Right cardiac atrium (tissue), 5 donors: ENCODE results near the gene RBM19. TPM values are rescaled to one million over a fixed set of nuclear protein-coding genes. Genes with fewer than 3 reads are reported as not detected.

ENCODE experiments used
- ATAC-seq, 2 donors: fragments of 200-7000 bp; cut with Tn5 transposase; one replicate each; pipeline versions ENCODE4 v1.8.0 to v1.9.1; 2020; ENCODE audit warnings: moderate library complexity in 2 of 2, mild to moderate bottlenecking in 1 of 2
- DNase-seq, 3 donors: peaks; one replicate each; pipeline ENCODE4 v3.0.0-alpha.2; 2020
- H3K27ac ChIP-seq: one replicate; pipeline ENCODE4 v1.5.1; 2013; ENCODE audit warnings: mild to moderate bottlenecking, low read length, control low read depth, moderate library complexity
- H3K27me3 ChIP-seq: one replicate; pipeline ENCODE4 v1.6.1; 2013; ENCODE audit not compliant: control insufficient read depth, insufficient read depth
- H3K4me1 ChIP-seq: one replicate; pipeline ENCODE4 v1.6.1; 2013; ENCODE audit warnings: low read length; ENCODE audit not compliant: control insufficient read depth, insufficient read depth
- H3K4me3 ChIP-seq: one replicate; pipeline ENCODE4 v1.5.1; 2013; ENCODE audit warnings: low read length, control low read depth
- H3K9me3 ChIP-seq: one replicate; pipeline ENCODE4 v1.6.1; 2013; ENCODE audit warnings: low read length; ENCODE audit not compliant: control insufficient read depth
- WGBS: extraction: QIAGEN DNeasy Blood & Tissue Kit; methylation state at CpG from one replicate; pipeline ENCODE4 v1.1.7; 2013; 5-methylcytosine and 5-hydroxymethylcytosine counted together
- intact Hi-C, 4 donors: fragments of 100-400 bp; cut with DNase I; formaldehyde crosslinking; loops; one replicate each; pipeline versions ENCODE4 v1.11.0 to v1.14.0; 2022 to 2023
- polyA plus RNA-seq: library from polyadenylated mRNA; stranded (reverse); fragments of 200-250 nt; gene quantifications from one replicate; pipeline ENCODE4 v1.2.3, GENCODE V29; 2013
- total RNA-seq, 4 donors: library from RNA; stranded (reverse); fragmentation: NEBNext Ultra II Directional; extraction: Animal tissue kit (Norgen Biotek cat#: 25700); gene quantifications; one replicate each; pipeline ENCODE4 v1.2.1, GENCODE V29; 2021
- donor health status: healthy with polysubstance abuse.
- donor health status: DM: no; HTN: yes; CAD: no.
- donor health status: DM: no; HTN: no; CAD: no.
- donor health status: DM: no; HTN: yes; CAD: no; lungs with severe emphysema.
- donor health status: DM: yes; HTN: yes; CAD: no.

Gene RBM19
- total and polyA plus RNA-seq, 5 donors = 12.7 to 21.7 (median 17.1) TPM

- Histone ChIP-seq H3K27me3 (no peaks in the 10 kb centered on the region), H3K4me1 (no peaks in the 10 kb centered on the region)
Observed at GRCh38 chr12:113988064-113988451, 21.9 kb upstream of the RBM19 start.

GRCh38 chr12:113987261-113988063 lies 21.3 kb upstream of the RBM19 start:
- WGBS = 63% methylated on average over 6 of the region's 6 CpGs
- Histone ChIP-seq H3K4me1 (no peaks in the 10 kb centered on the region), H3K27ac (no peak overlapping the region), H3K4me3 (no peak overlapping the region), H3K27me3 (no peaks in the 10 kb centered on the region), H3K9me3 (no peaks in the 10 kb centered on the region)
- ATAC-seq = no peak
- DNase-seq = no peak
- intact Hi-C loops = loop anchor here in 3 of 4 donors (10.0 kb wide), 3 partner anchors 517 to 647 kb away; no protein-coding TSS in a partner anchor

More at GRCh38 chr12:113988064-113988451, 21.9 kb upstream of the RBM19 start:
- intact Hi-C loops = loop anchor here in 3 of 4 donors (10.0 kb wide), 3 partner anchors 517 to 647 kb away; no protein-coding TSS in a partner anchor
- H3K9me3 ChIP-seq = no peaks in the 10 kb centered on the region
- no peak overlapping the region for H3K27ac ChIP-seq
- ATAC-seq (no peak), DNase-seq (no peak)
- no peak overlapping the region for H3K4me3 ChIP-seq
- 90% methylated on average over 4 of the region's 4 CpGs for WGBS

- Histone ChIP-seq H3K4me1 (no peaks in the 10 kb centered on the region), H3K27ac (no peak overlapping the region), H3K4me3 (no peak overlapping the region), H3K27me3 (no peaks in the 10 kb centered on the region), H3K9me3 (no peaks in the 10 kb centered on the region)
- no peak for DNase-seq
- no peak for ATAC-seq
- intact Hi-C loops = loop anchor here (5.0 to 10.0 kb wide), 5 partner anchors 520 to 653 kb away; no protein-coding TSS in a partner anchor
- WGBS = 86% methylated on average over 4 of the region's 4 CpGs
Observed at GRCh38 chr12:113984464-113984863, 18.3 kb upstream of the RBM19 start.

GRCh38 chr12:113983777-113984448 lies 17.8 kb upstream of the RBM19 start:
- no peaks in the 10 kb centered on the region for H3K9me3 ChIP-seq
- ATAC-seq (no peak), DNase-seq (no peak)
- no peaks in the 10 kb centered on the region for H3K4me1 ChIP-seq
- no peaks in the 10 kb centered on the region for H3K27me3 ChIP-seq
- H3K27ac ChIP-seq = no peak overlapping the region
- intact Hi-C loops = loop anchor here (5.0 to 10.0 kb wide), 5 partner anchors 521 to 653 kb away; no protein-coding TSS in a partner anchor
- no peak overlapping the region for H3K4me3 ChIP-seq
- 62% methylated on average over 4 of the region's 4 CpGs for WGBS

- WGBS = 21% methylated on average over 2 of the region's 2 CpGs
- H3K27me3 ChIP-seq = no peaks in the 10 kb centered on the region
Observed at GRCh38 chr12:113983265-113983664, 17.1 kb upstream of the RBM19 start.

GRCh38 chr12:113981876-113982275 lies 15.8 kb upstream of the RBM19 start:
- Histone ChIP-seq H3K27me3 (no peaks in the 10 kb centered on the region), H3K9me3 (no peaks in the 10 kb centered on the region), H3K27ac (no peak overlapping the region), H3K4me3 (no peak overlapping the region), H3K4me1 (no peaks in the 10 kb centered on the region)
- ATAC-seq = peak in 1 of 2 donors; percentile 29
- intact Hi-C loops = loop anchor here (5.0 to 10.0 kb wide), 5 partner anchors 523 to 655 kb away; no protein-coding TSS in a partner anchor
- 98% methylated on average over 3 of the region's 3 CpGs for WGBS
- DNase-seq = no peak

More at GRCh38 chr12:113983265-113983664, 17.1 kb upstream of the RBM19 start:
- Histone ChIP-seq H3K27ac (no peak overlapping the region), H3K4me1 (no peaks in the 10 kb centered on the region), H3K9me3 (no peaks in the 10 kb centered on the region), H3K4me3 (no peak overlapping the region)
- ATAC-seq (no peak), DNase-seq (no peak)
- intact Hi-C loops = loop anchor here (5.0 to 10.0 kb wide), 5 partner anchors 522 to 654 kb away; no protein-coding TSS in a partner anchor

GRCh38 chr12:113980537-113981337 lies 14.6 kb upstream of the RBM19 start:
- 20% methylated on average over 12 of the region's 12 CpGs for WGBS
- DNase-seq (peak in 1 of 3 donors; percentile 20), ATAC-seq (peak in 1 of 2 donors; percentile 60)
- H3K27me3 ChIP-seq = no peaks in the 10 kb centered on the region
- H3K27ac ChIP-seq = no peak overlapping the region
- H3K9me3 ChIP-seq = no peaks in the 10 kb centered on the region
- intact Hi-C loops = loop anchor here (5.0 to 10.0 kb wide), 5 partner anchors 524 to 657 kb away; no protein-coding TSS in a partner anchor
- H3K4me3 ChIP-seq = no peak overlapping the region
- no peaks in the 10 kb centered on the region for H3K4me1 ChIP-seq

GRCh38 chr12:113980054-113980453 lies 13.9 kb upstream of the RBM19 start:
- Histone ChIP-seq H3K4me1 (no peaks in the 10 kb centered on the region), H3K9me3 (no peaks in the 10 kb centered on the region), H3K4me3 (no peak overlapping the region), H3K27ac (no peak overlapping the region), H3K27me3 (no peaks in the 10 kb centered on the region)
- 52% methylated on average over 2 of the region's 2 CpGs for WGBS
- DNase-seq (no peak), ATAC-seq (no peak)
- intact Hi-C loops = loop anchor here (5.0 to 10.0 kb wide), 5 partner anchors 525 to 657 kb away; no protein-coding TSS in a partner anchor

- Histone ChIP-seq H3K9me3 (no peaks in the 10 kb centered on the region), H3K4me1 (no peaks in the 10 kb centered on the region), H3K27ac (no peak overlapping the region), H3K27me3 (no peaks in the 10 kb centered on the region), H3K4me3 (no peak overlapping the region)
- intact Hi-C loops = no loop called here
- ATAC-seq (no peak), DNase-seq (no peak)
- WGBS = 26% methylated on average over 1 of the region's 1 CpG
Observed at GRCh38 chr12:113978080-113978479, 12.0 kb upstream of the RBM19 start.

GRCh38 chr12:113974006-113974405 lies 7.9 kb upstream of the RBM19 start:
- intact Hi-C loops = no loop called here
- H3K27me3 ChIP-seq = no peaks in the 10 kb centered on the region
- 73% methylated on average over 3 of the region's 3 CpGs for WGBS

More at GRCh38 chr12:113974006-113974405, 7.9 kb upstream of the RBM19 start:
- Histone ChIP-seq H3K4me1 (no peaks in the 10 kb centered on the region), H3K4me3 (no peak overlapping the region), H3K27ac (no peak overlapping the region), H3K9me3 (no peaks in the 10 kb centered on the region)
- ATAC-seq = no peak
- DNase-seq = no peak
